T-cell (primary cell): ENCODE results near the gene KIAA1217. TPM values are rescaled to one million over a fixed set of nuclear protein-coding genes. Genes with fewer than 3 reads are reported as not detected.

ENCODE experiments used
- ATAC-seq, 4 experiments: fragments of 200-7000 bp in 3 of 4; fragments of 150-1000 bp in 1 of 4; cut with Tn5 transposase; replicated peaks in 1 of 4; 1 replicate in 3 of 4; 2 replicates in 1 of 4; pipeline ENCODE4 v1.10.0; 2021; ENCODE audit warnings: moderate library complexity in 3 of 4, mild to moderate bottlenecking in 2 of 4, moderate number of reproducible peaks in 1 of 4
- CTCF ChIA-PET, 2 donors: fragments of 300-600 bp; sonication (Branson Sonifier 250); formaldehyde crosslinking; loops; one replicate each; lab custom pipeline; 2022; ENCODE audit warnings: antibody characterized with exemption in 2 of 2; lab: Charles Lee
- POLR2A ChIA-PET, 2 donors: fragments of 300-600 bp; sonication (Branson Sonifier 250); formaldehyde crosslinking; loops; one replicate each; lab custom pipeline; 2022; ENCODE audit warnings: antibody characterized with exemption in 2 of 2; lab: Charles Lee
- DNase-seq, 35 experiments: peaks; one replicate each; pipeline versions ENCODE4 v3.0.0 to v3.0.0-alpha.2; 2013 to 2023
- H3K27ac ChIP-seq: one replicate; pipeline ENCODE4 v1.5.1; 2013; ENCODE audit warnings: low read length
- H3K27me3 ChIP-seq, 2 experiments: replicated peaks in 1 of 2; 1 replicate in 1 of 2; 2 replicates in 1 of 2; pipeline versions ENCODE4 v1.6.1 to v1.7.0; 2013; ENCODE audit warnings: low read length in 1 of 2, mixed read lengths in 1 of 2; ENCODE audit not compliant: control insufficient read depth in 2 of 2, insufficient read depth in 2 of 2; ENCODE audit errors: extremely low read depth in 1 of 2
- H3K36me3 ChIP-seq, 2 donors: 1 replicate in 1 of 2; 2 replicates in 1 of 2; pipeline versions ENCODE4 v1.6.1 to v1.7.0; 2013; ENCODE audit warnings: low read length in 1 of 2; ENCODE audit not compliant: control insufficient read depth in 2 of 2, insufficient read depth in 1 of 2; ENCODE audit errors: extremely low read depth in 1 of 2
- H3K4me1 ChIP-seq, 2 experiments: 1 replicate in 1 of 2; 2 replicates in 1 of 2; pipeline versions ENCODE4 v1.6.1 to v1.7.0; 2013; ENCODE audit warnings: low read length in 2 of 2, mixed read lengths in 1 of 2; ENCODE audit not compliant: insufficient read depth in 2 of 2, control insufficient read depth in 1 of 2; ENCODE audit errors: extremely low read depth in 1 of 2
- H3K4me3 ChIP-seq, 2 donors: 1 replicate in 1 of 2; 2 replicates in 1 of 2; pipeline versions ENCODE4 v1.5.1 to v1.7.0; 2013; ENCODE audit warnings: mild to moderate bottlenecking in 2 of 2, low read length in 1 of 2, moderate library complexity in 1 of 2; ENCODE audit not compliant: control insufficient read depth in 1 of 2; ENCODE audit errors: extremely low read depth in 1 of 2
- H3K9me3 ChIP-seq: 2 replicates; pipeline ENCODE4 v1.7.0; 2013
- H3K27ac Mint-ChIP-seq, 2 donors: one replicate each; pipeline ENCODE4 v1.8.0; 2020 to 2021; ENCODE audit warnings: mild to moderate bottlenecking in 2 of 2, mixed read lengths in 2 of 2
- H3K27me3 Mint-ChIP-seq, 2 donors: one replicate each; pipeline ENCODE4 v1.8.0; 2021 to 2022; ENCODE audit warnings: mixed read lengths in 2 of 2
- H3K36me3 Mint-ChIP-seq: one replicate; pipeline ENCODE4 v1.8.0; 2021; ENCODE audit warnings: mixed read lengths
- H3K4me1 Mint-ChIP-seq, 3 donors: one replicate each; pipeline ENCODE4 v1.8.0; 2020 to 2022; ENCODE audit warnings: mixed read lengths in 3 of 3, mild to moderate bottlenecking in 1 of 3
- H3K4me3 Mint-ChIP-seq, 3 donors: one replicate each; pipeline ENCODE4 v1.8.0; 2020 to 2022; ENCODE audit warnings: mild to moderate bottlenecking in 3 of 3, mixed read lengths in 3 of 3, moderate library complexity in 3 of 3
- H3K9me3 Mint-ChIP-seq, 3 donors: one replicate each; pipeline ENCODE4 v1.8.0; 2020 to 2022; ENCODE audit warnings: mixed read lengths in 3 of 3
- WGBS: methylation state at CpG from one replicate; pipeline ENCODE4 v1.1.5; 2013; ENCODE audit warnings: missing lambda C conversion rate; ENCODE audit not compliant: insufficient coverage; 5-methylcytosine and 5-hydroxymethylcytosine counted together
- total RNA-seq, 35 experiments: library from RNA in 6 of 35; stranded (reverse) in 6 of 35; fragments of 120-200 nt in 1 of 35; gene quantifications; one replicate each; pipeline versions ENCODE4 v1.2.1 to v1.2.4 and lab custom pipeline; 2013 to 2026

The KIAA1217 gene
- total RNA-seq, 5 donors from 2014 or later (not counting 1 experiment from before 2014, with no cell fraction given): 0.12 to 1.2 (median 0.66) TPM; not detected in 1

DNA sequence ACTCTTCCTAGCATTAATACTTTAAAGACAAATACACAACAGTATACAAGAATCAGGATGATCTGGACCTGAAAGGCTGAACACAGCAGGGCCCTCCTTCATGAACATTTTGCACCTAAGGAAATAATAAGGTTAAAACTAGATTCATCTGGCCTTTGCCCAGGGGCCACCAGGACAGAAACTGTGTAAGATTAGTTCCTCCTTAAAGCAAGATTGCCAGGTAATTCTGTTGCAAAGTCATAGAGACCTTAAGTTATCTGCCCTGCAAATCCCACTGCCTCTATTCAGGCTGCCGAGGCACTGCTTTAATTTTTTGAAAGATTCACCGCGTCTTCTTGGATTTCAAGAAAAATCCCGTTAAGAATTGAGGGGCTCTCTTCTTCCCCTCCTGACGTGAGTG lies 1.6 kb upstream of the KIAA1217 start:
- no peak for DNase-seq
- 82% methylated on average over 4 of the region's 5 CpGs for WGBS

DNA sequence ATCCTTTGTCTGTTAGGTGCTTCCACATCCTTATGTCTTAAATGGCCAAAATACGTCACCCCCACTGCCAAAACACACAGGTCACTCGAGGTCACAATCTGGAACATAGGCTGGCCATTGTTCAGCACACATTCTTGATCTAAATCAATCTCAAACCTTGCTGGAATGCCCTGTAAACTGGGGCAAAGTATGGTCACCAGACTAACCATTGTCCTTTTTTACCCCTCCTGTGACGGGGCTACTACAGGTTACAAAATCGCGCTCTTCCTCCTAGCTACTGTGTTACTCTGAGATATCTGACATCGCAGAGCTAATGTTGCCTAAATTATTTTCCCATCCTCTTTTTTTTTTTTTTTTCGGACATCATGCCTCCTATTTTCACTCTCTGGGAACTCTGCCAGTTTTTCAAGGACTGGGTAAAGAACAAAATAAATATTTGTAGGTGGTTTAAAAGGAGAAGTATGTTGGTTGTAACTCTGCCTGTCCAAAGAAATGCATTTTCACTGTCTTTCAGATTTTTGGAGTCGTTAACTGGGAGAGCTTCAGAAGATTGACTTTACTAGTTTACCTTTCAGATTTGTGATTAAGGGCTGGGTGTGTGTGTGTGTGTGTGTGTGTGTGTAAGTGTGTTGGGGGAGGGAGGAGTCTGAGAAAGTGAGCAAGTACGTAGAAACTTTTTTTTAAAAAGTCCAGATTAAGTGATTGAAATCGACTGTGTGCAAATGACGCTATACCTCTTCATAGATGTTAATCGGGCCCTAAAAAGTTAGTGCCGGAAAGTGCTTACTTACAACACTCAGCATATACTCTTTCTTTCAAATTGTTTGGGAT lies 942 bp upstream of the KIAA1217 start:
- WGBS: 85% methylated on average over 7 of the region's 13 CpGs
- POLR2A ChIA-PET: no interaction called here
- Histone ChIP-seq H3K27me3 (peaks cover 0 to 22% of the 10 kb centered on the region in 2 experiments), H3K9me3 (no peaks in the 10 kb centered on the region), H3K36me3 (no peaks in the 10 kb centered on the region), H3K4me3 (no peak overlapping the region), H3K4me1 (peaks cover 0 to 3% of the 10 kb centered on the region in 2 experiments), H3K27ac (no peak overlapping the region)
- peak overlapping the region in 1 of 3 donors; percentile 61 for H3K4me3 Mint-ChIP-seq
- CTCF ChIA-PET: no interaction called here
- no peaks in the 10 kb centered on the region for H3K9me3 Mint-ChIP-seq
- no peaks in the 10 kb centered on the region for H3K36me3 Mint-ChIP-seq
- H3K27me3 Mint-ChIP-seq: peaks cover 37 to 54% of the 10 kb centered on the region in 2 donors
- peak overlapping the region in 1 of 2 donors; percentile 8 for H3K27ac Mint-ChIP-seq
- no peak for ATAC-seq
- H3K4me1 Mint-ChIP-seq: peaks cover 14 to 20% (median 15%) of the 10 kb centered on the region in 3 donors
- DNase-seq: no peak

More for the DNA sequence above, 1.6 kb upstream of the KIAA1217 start:
- no peaks in the 10 kb centered on the region for H3K36me3 ChIP-seq
- Mint-ChIP-seq H3K4me1 (peaks cover 14 to 20% (median 15%) of the 10 kb centered on the region in 3 donors), H3K4me3 (no peak overlapping the region), H3K9me3 (no peaks in the 10 kb centered on the region), H3K36me3 (no peaks in the 10 kb centered on the region), H3K27ac (no peak overlapping the region), H3K27me3 (peaks cover 42 to 57% of the 10 kb centered on the region in 2 donors)
- peaks cover 0 to 25% of the 10 kb centered on the region in 2 experiments for H3K27me3 ChIP-seq
- no peak overlapping the region for H3K27ac ChIP-seq
- ATAC-seq: no peak
- POLR2A ChIA-PET: interaction anchor here in 1 of 2 donors (0.7 kb wide), 1 partner anchor 236 kb away, joined by 3 read pairs; no protein-coding TSS in a partner anchor
- no peaks in the 10 kb centered on the region for H3K9me3 ChIP-seq
- no peak overlapping the region for H3K4me3 ChIP-seq
- CTCF ChIA-PET: no interaction called here
- peaks cover 0 to 3% of the 10 kb centered on the region in 2 experiments for H3K4me1 ChIP-seq

GRCh38 chr10:24209432-24209771 lies 464 bp downstream of the KIAA1217 start:
- no peaks in the 10 kb centered on the region for H3K36me3 Mint-ChIP-seq
- H3K4me1 Mint-ChIP-seq: peaks cover 14 to 20% (median 15%) of the 10 kb centered on the region in 3 donors
- H3K36me3 ChIP-seq: no peaks in the 10 kb centered on the region
- ATAC-seq (no peak), DNase-seq (no peak)
- H3K9me3 ChIP-seq: no peaks in the 10 kb centered on the region
- WGBS: 43% methylated on average over 1 of the region's 5 CpGs
- H3K9me3 Mint-ChIP-seq: no peaks in the 10 kb centered on the region
- no peak overlapping the region for H3K27ac ChIP-seq
- POLR2A ChIA-PET: interaction anchor here in 1 of 2 donors (0.8 kb wide), 1 partner anchor 59 kb away, joined by 3 read pairs; no protein-coding TSS in a partner anchor
- CTCF ChIA-PET: no interaction called here
- H3K4me3 Mint-ChIP-seq: peak overlapping the region in 2 of 3 donors; percentile 5 to 61
- H3K27me3 ChIP-seq: peaks cover 0 to 22% of the 10 kb centered on the region in 2 experiments
- peaks cover 33 to 47% of the 10 kb centered on the region in 2 donors for H3K27me3 Mint-ChIP-seq
- no peak overlapping the region for H3K4me3 ChIP-seq
- no peak overlapping the region for H3K27ac Mint-ChIP-seq
- H3K4me1 ChIP-seq: peaks cover 0 to 3% of the 10 kb centered on the region in 2 experiments

DNA sequence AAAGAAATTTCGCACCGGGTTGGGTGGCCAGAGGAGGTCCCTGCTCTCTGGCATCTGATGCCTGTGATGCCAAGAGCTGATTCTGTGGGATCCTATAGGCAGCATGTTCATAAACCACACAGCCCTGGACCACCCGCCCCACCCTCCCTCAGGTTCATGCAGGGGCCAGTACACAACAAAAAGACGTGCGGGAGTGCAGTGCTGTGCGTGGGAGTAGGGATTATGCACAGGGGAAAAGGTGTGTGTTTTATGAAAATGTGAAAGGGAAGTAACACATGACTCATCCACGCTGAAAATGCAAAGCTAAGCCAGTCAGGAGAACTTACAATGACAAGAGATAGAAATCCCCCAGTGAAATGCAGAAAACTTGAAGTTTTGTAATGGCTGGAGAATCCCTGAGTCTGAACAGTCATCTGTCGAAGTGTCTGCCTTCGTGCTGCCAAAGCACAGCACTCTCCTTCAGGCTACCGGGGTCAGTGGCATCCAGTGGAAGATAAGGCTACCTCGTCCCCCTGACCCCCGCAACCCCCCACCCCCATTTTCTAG lies 1.1 kb downstream of the KIAA1217 start:
- Histone ChIP-seq H3K36me3 (no peaks in the 10 kb centered on the region), H3K9me3 (no peaks in the 10 kb centered on the region), H3K27me3 (peaks cover 0 to 22% of the 10 kb centered on the region in 2 experiments), H3K27ac (no peak overlapping the region), H3K4me1 (peaks cover 0 to 3% of the 10 kb centered on the region in 2 experiments), H3K4me3 (no peak overlapping the region)
- H3K9me3 Mint-ChIP-seq: no peaks in the 10 kb centered on the region
- 0% methylated on average over 1 of the region's 12 CpGs for WGBS
- H3K4me1 Mint-ChIP-seq: peaks cover 14 to 20% (median 15%) of the 10 kb centered on the region in 3 donors
- POLR2A ChIA-PET: no interaction called here
- no peaks in the 10 kb centered on the region for H3K36me3 Mint-ChIP-seq
- no peak overlapping the region for H3K27ac Mint-ChIP-seq
- no peak for DNase-seq
- CTCF ChIA-PET: no interaction called here
- ATAC-seq: no peak
- H3K27me3 Mint-ChIP-seq: peaks cover 33 to 48% of the 10 kb centered on the region in 2 donors
- H3K4me3 Mint-ChIP-seq: peak overlapping the region in 1 of 3 donors; percentile 40

DNA sequence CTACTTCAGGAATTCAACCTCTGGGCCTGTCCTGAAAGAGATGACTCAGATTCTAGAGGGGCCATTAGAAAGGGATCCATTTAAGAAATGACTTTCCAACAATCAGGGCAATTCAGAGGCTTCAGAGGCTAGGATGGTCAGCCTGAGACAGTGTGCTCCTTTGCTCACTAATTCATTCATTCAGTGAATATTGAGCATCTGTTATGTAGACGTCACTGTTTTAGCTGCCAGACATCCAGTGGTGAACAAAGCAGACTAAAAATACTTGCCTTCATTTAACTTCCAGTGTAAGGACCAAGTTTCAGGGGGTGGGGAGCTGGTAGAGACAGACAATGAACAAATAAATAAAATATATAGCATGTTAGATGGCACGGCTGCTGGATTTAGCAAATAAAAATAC lies 1.6 kb downstream of the KIAA1217 start:
- no peaks in the 10 kb centered on the region for H3K9me3 Mint-ChIP-seq
- CTCF ChIA-PET: interaction anchor here in 1 of 2 donors (0.6 kb wide), 3 partner anchors 682 to 1049 kb away, joined by 3 to 12 read pairs (median 6); no protein-coding TSS in a partner anchor
- peaks cover 0 to 3% of the 10 kb centered on the region in 2 experiments for H3K4me1 ChIP-seq
- H3K4me1 Mint-ChIP-seq: peaks cover 14 to 20% (median 15%) of the 10 kb centered on the region in 3 donors
- H3K27me3 ChIP-seq: peaks cover 0 to 22% of the 10 kb centered on the region in 2 experiments
- POLR2A ChIA-PET: no interaction called here
- no peak for ATAC-seq
- H3K4me3 Mint-ChIP-seq: no peak overlapping the region
- no peaks in the 10 kb centered on the region for H3K9me3 ChIP-seq
- H3K36me3 ChIP-seq: no peaks in the 10 kb centered on the region
- no CpG with 5 or more reads among the region's 2 CpGs for WGBS
- H3K27ac ChIP-seq: no peak overlapping the region
- no peak for DNase-seq
- no peaks in the 10 kb centered on the region for H3K36me3 Mint-ChIP-seq
- peaks cover 33 to 48% of the 10 kb centered on the region in 2 donors for H3K27me3 Mint-ChIP-seq
- no peak overlapping the region for H3K4me3 ChIP-seq
- H3K27ac Mint-ChIP-seq: no peak overlapping the region

DNA sequence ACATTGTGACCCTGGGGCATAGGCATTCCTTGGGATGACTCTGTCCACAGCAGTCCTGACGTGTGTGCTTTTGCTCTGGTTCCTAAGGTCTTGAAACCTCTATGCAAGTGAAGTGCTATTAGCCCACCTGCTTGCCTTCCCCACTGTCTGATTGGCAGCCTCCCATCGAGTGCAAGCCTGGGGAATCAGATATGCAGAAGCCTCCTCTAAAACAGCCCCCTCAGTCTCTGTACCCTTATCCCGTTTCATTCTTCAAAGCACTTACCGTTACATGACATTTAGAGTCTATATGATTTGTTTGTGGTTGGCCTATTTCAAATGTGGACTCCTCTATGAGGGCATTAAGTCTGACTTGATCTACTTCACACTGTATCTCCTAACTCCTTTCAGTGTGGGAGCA lies 4.3 kb downstream of the KIAA1217 start:
- H3K9me3 Mint-ChIP-seq: no peaks in the 10 kb centered on the region
- no peaks in the 10 kb centered on the region for H3K9me3 ChIP-seq
- H3K27me3 Mint-ChIP-seq: peaks cover 22 to 28% of the 10 kb centered on the region in 2 donors
- 80% methylated on average over 1 of the region's 4 CpGs for WGBS
- no peak overlapping the region for H3K27ac Mint-ChIP-seq
- ChIA-PET POLR2A (no interaction called here), CTCF (no interaction called here)
- H3K4me1 ChIP-seq: peaks cover 0 to 3% of the 10 kb centered on the region in 2 experiments
- no peak overlapping the region for H3K4me3 Mint-ChIP-seq
- ATAC-seq (no peak), DNase-seq (no peak)
- peaks cover 12 to 15% (median 12%) of the 10 kb centered on the region in 3 donors for H3K4me1 Mint-ChIP-seq
- no peaks in the 10 kb centered on the region for H3K36me3 ChIP-seq
- no peaks in the 10 kb centered on the region for H3K36me3 Mint-ChIP-seq
- peaks cover 0 to 17% of the 10 kb centered on the region in 2 experiments for H3K27me3 ChIP-seq
- H3K4me3 ChIP-seq: no peak overlapping the region
- no peak overlapping the region for H3K27ac ChIP-seq
